K562 (cell line): ENCODE results near the gene PHF19. TPM values are rescaled to one million over a fixed set of nuclear protein-coding genes. Genes with fewer than 3 reads are reported as not detected.
A peak's percentile ranks its signal among the peaks of the same experiment; 100 is the strongest.

ENCODE experiments used
- BHLHE40 ChIP-seq: IDR thresholded peaks from 2 replicates; pipeline ENCODE4 v1.6.1; 2011; ENCODE audit warnings: low read length, improper control_type of control experiment
- CREM ChIP-seq: IDR thresholded peaks from 2 replicates; pipeline ENCODE4 v1.6.1; 2014; ENCODE audit warnings: antibody characterized with exemption, low read depth
- EHMT2 ChIP-seq: fragments of 450-650 bp; IDR thresholded peaks from 2 replicates; pipeline ENCODE4 v1.6.1; 2018; ENCODE audit warnings: antibody characterized with exemption
- FOS ChIP-seq: IDR thresholded peaks from 3 replicates; pipeline ENCODE4 v1.6.1; 2011; ENCODE audit not compliant: insufficient read length; ENCODE audit errors: extremely low read depth
- FOSL1 ChIP-seq: fragments of 200-800 bp; sonication (Bioruptor generic); conservative IDR thresholded peaks from 2 replicates; pipeline ENCODE4 v1.6.1; 2016; ENCODE audit warnings: missing genetic modification characterization, missing compliant biosample characterization
- JUND ChIP-seq, 2 experiments: IDR thresholded peaks; 2 replicates in 1 of 2; 3 replicates in 1 of 2; pipeline ENCODE4 v1.6.1; 2011; ENCODE audit warnings: borderline replicate concordance in 2 of 2, low read depth in 2 of 2, low read length in 2 of 2, improper control_type of control experiment in 1 of 2, missing biosample characterization in 1 of 2, missing genetic modification characterization in 1 of 2, missing genetic modification reagents in 1 of 2
- KAT8 ChIP-seq: fragments of 450-650 bp; IDR thresholded peaks from 2 replicates; pipeline ENCODE4 v1.6.1; 2016; ENCODE audit warnings: low read depth, mild to moderate bottlenecking
- MAFG ChIP-seq: fragments of 450-650 bp; conservative IDR thresholded peaks from 2 replicates; pipeline ENCODE4 v1.6.1; 2016; ENCODE audit warnings: missing genetic modification characterization, missing compliant biosample characterization
- MTA2 ChIP-seq: fragments of 450-650 bp; IDR thresholded peaks from 2 replicates; pipeline ENCODE4 v1.6.1; 2016; ENCODE audit warnings: low read depth
- NELFE ChIP-seq: IDR thresholded peaks from 2 replicates; pipeline ENCODE4 v1.6.1; 2011; ENCODE audit warnings: mild to moderate bottlenecking; ENCODE audit not compliant: insufficient read depth, insufficient read length
- RAD51 ChIP-seq: fragments of 450-650 bp; IDR thresholded peaks from 2 replicates; pipeline ENCODE4 v1.7.1; 2016; ENCODE audit warnings: low read depth, mild to moderate bottlenecking, borderline replicate concordance
- TEAD1 ChIP-seq, 2 experiments: fragments of 450-650 bp in 1 of 2; sonication (generic) in 1 of 2; formaldehyde crosslinking; IDR thresholded peaks; 2 replicates each; pipeline versions ENCODE4 v1.4.0 to v1.8.0; 2020 to 2022; ENCODE audit warnings: mild to moderate bottlenecking in 2 of 2, missing genetic modification reagents in 1 of 2
- ZNF133 ChIP-seq: fragments of 250-450 bp; sonication (Bioruptor Pico); IDR thresholded peaks from 2 replicates; pipeline ENCODE4 v1.4.0; 2020; ENCODE audit warnings: mild to moderate bottlenecking
- ZNF140 ChIP-seq: fragments of 250-450 bp; sonication (Bioruptor Pico); IDR thresholded peaks from 2 replicates; pipeline ENCODE4 v1.8.0; 2021; ENCODE audit warnings: moderate library complexity, mild to moderate bottlenecking, inconsistent platforms
- polyA plus RNA-seq, 8 experiments: library from polyadenylated mRNA; depleted of rRNA in 4 of 8; stranded (reverse) in 5 of 8; unstranded in 3 of 8; fragments of >200 nt; fragmentation: Nextera tagmentation in 2 of 8; fragmentation: Illumina TruSeq in 1 of 8; extraction: Ambion mirVana in 2 of 8; extraction: Trizol in 1 of 8; gene quantifications; 2 replicates each; pipeline versions ENCODE4 v1.2.1 to v1.2.3, GENCODE V29; 2011 to 2014; ENCODE audit warnings: inconsistent platforms in 1 of 8, missing spikeins in 1 of 8
- total RNA-seq, 7 experiments: library from RNA; depleted of rRNA in 6 of 7; stranded (reverse); fragments of >200 nt in 6 of 7; fragmentation: Illumina TruSeq in 2 of 7; extraction: Trizol in 2 of 7; gene quantifications; 2 replicates each; pipeline versions ENCODE4 v1.2.1 to v1.2.3, GENCODE V29; 2011 to 2021; ENCODE audit warnings: low replicate concordance in 1 of 7
- TF ChIP-seq, protein P1 (sequence below): sonication (generic); formaldehyde crosslinking; IDR thresholded peaks from 2 replicates; pipeline ENCODE4 v1.8.1; 2023; ENCODE audit warnings: mild to moderate bottlenecking, missing genetic modification reagents
- TF ChIP-seq, protein P2 (sequence below): fragments of 250-450 bp; sonication (Bioruptor Pico); IDR thresholded peaks from 2 replicates; pipeline ENCODE4 v1.4.0; 2020
- TF ChIP-seq, protein P3 (sequence below), 2 experiments: fragments of 450-650 bp in 1 of 2; sonication (generic) in 1 of 2; formaldehyde crosslinking in 1 of 2; IDR thresholded peaks in 1 of 2; conservative IDR thresholded peaks in 1 of 2; 2 replicates each; pipeline versions ENCODE4 v1.6.1 to v1.8.1; 2016 to 2023; ENCODE audit warnings: mild to moderate bottlenecking in 2 of 2, moderate library complexity in 2 of 2, inconsistent platforms in 1 of 2, missing genetic modification reagents in 1 of 2
- TF ChIP-seq, protein P4 (sequence below): fragments of 250-450 bp; sonication (Bioruptor Pico); IDR thresholded peaks from 2 replicates; pipeline ENCODE4 v1.4.0; 2020; ENCODE audit warnings: mild to moderate bottlenecking

PHF19 gene
- total and polyA plus RNA-seq, 9 of the 15 experiments (the other 6 are each of a cell fraction or from before 2014, with no cell fraction given) = 95.8 to 403 (median 255) TPM

DNA sequence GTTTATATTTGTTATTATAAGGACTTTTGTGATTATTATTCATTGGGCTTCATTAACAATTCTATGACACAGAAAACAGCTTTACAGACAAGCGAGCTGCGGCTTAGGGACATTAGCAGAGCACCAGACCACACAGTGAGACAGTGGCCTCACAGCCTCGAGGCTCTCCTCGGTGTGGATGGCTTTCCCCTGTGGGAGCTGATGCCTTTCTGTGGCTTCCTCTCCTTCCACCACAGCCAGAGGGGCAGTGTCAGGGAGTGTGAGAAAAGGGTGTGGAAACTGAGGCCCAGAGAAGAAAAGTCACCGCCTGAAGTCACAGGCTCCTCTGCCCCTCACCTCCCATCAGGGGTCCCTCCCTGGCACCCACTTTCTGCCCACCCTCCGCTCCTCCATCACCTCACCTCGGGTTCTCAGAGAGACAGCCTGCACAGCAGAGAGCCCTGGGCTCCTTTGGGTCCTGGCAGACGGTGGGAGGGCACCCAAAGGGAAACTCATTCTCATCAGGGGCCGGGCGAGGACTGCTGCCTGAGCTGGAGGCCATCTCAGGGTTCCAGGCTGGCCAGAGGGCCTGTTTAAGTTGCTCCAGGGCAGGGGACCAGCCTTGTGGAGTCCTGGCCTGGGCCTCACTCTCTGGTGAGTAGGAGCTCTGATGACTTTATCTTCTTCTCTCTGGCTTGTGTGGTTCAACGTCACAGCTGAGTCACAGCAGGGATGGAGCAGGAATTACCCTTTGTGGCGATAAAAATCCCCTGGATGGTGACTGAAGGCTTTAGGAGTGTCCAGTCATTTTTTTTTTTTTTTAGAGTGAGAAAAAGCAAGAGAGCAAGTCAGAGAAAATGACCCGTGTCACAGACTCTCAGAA is 48.8 kb upstream of the PHF19 start (continued):
- TF ChIP-seq, protein P1, sequence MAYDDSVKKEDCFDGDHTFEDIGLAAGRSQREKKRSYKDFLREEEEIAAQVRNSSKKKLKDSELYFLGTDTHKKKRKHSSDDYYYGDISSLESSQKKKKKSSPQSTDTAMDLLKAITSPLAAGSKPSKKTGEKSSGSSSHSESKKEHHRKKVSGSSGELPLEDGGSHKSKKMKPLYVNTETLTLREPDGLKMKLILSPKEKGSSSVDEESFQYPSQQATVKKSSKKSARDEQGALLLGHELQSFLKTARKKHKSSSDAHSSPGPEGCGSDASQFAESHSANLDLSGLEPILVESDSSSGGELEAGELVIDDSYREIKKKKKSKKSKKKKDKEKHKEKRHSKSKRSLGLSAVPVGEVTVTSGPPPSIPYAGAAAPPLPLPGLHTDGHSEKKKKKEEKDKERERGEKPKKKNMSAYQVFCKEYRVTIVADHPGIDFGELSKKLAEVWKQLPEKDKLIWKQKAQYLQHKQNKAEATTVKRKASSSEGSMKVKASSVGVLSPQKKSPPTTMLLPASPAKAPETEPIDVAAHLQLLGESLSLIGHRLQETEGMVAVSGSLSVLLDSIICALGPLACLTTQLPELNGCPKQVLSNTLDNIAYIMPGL (CRISPR knock-in tag) = no peak
- TF ChIP-seq BHLHE40 = 0 out of 2 replicates have a peak, but pooled peaks have one; percentile 17
- TF ChIP-seq MTA2 = no peak
- TF ChIP-seq JUND (IDR thresholded peaks at IDR 0.05; ENCODE audit: borderline replicate concordance, low read depth, low read length) = peak; percentile 95
- peak; percentile 92; the same call in 2 of the 3 replicates for TF ChIP-seq JUND (tag; IDR thresholded peaks at IDR 0.05; ENCODE audit: borderline replicate concordance, low read depth, low read length)
- TF ChIP-seq EHMT2 = no peak
- TF ChIP-seq, protein P2, sequence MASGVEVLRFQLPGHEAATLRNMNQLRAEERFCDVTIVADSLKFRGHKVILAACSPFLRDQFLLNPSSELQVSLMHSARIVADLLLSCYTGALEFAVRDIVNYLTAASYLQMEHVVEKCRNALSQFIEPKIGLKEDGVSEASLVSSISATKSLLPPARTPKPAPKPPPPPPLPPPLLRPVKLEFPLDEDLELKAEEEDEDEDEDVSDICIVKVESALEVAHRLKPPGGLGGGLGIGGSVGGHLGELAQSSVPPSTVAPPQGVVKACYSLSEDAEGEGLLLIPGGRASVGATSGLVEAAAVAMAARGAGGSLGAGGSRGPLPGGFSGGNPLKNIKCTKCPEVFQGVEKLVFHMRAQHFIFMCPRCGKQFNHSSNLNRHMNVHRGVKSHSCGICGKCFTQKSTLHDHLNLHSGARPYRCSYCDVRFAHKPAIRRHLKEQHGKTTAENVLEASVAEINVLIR (CRISPR knock-in tag) = peak; percentile 51; the same call in 1 of the 2 replicates
- TF ChIP-seq ZNF140 (CRISPR knock-in tag) = no peak
- no peak for TF ChIP-seq ZNF133 (CRISPR knock-in tag)
- 0 out of 4 replicates have a peak, but pooled peaks of 1 of the 2 experiments have one; percentile 13 for TF ChIP-seq TEAD1 (CRISPR knock-in tag; IDR thresholded peaks at IDR 0.05)
- TF ChIP-seq, protein P3, sequence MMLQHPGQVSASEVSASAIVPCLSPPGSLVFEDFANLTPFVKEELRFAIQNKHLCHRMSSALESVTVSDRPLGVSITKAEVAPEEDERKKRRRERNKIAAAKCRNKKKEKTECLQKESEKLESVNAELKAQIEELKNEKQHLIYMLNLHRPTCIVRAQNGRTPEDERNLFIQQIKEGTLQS (IDR thresholded peaks at IDR 0.05) = peak; percentile 75
- TF ChIP-seq, protein P3 (CRISPR knock-in tag; conservative IDR thresholded peaks at IDR 0.05) = no peak
- TF ChIP-seq FOS = peak; percentile 27
- TF ChIP-seq RAD51 = no peak
- peak; percentile 92 for TF ChIP-seq CREM
- no peak for TF ChIP-seq MAFG (tag)
- no peak for TF ChIP-seq KAT8
- no peak for TF ChIP-seq NELFE
- peak; percentile 95 for TF ChIP-seq FOSL1
- TF ChIP-seq, protein P4, sequence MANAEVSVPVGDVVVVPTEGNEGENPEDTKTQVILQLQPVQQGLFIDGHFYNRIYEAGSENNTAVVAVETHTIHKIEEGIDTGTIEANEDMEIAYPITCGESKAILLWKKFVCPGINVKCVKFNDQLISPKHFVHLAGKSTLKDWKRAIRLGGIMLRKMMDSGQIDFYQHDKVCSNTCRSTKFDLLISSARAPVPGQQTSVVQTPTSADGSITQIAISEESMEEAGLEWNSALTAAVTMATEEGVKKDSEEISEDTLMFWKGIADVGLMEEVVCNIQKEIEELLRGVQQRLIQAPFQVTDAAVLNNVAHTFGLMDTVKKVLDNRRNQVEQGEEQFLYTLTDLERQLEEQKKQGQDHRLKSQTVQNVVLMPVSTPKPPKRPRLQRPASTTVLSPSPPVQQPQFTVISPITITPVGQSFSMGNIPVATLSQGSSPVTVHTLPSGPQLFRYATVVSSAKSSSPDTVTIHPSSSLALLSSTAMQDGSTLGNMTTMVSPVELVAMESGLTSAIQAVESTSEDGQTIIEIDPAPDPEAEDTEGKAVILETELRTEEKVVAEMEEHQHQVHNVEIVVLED (CRISPR knock-in tag) = no peak
